GM19372 (cell line): ENCODE results near the gene SLC19A1.

Source experiments
- ATAC-seq: cut with Tn5 transposase; IDR thresholded peaks from one replicate; pipeline ENCODE4 v1.9.1; 2021; ENCODE audit warnings: mild to moderate bottlenecking, low read depth, moderate library complexity; ENCODE audit not compliant: unreplicated experiment

Gene SLC19A1

DNA sequence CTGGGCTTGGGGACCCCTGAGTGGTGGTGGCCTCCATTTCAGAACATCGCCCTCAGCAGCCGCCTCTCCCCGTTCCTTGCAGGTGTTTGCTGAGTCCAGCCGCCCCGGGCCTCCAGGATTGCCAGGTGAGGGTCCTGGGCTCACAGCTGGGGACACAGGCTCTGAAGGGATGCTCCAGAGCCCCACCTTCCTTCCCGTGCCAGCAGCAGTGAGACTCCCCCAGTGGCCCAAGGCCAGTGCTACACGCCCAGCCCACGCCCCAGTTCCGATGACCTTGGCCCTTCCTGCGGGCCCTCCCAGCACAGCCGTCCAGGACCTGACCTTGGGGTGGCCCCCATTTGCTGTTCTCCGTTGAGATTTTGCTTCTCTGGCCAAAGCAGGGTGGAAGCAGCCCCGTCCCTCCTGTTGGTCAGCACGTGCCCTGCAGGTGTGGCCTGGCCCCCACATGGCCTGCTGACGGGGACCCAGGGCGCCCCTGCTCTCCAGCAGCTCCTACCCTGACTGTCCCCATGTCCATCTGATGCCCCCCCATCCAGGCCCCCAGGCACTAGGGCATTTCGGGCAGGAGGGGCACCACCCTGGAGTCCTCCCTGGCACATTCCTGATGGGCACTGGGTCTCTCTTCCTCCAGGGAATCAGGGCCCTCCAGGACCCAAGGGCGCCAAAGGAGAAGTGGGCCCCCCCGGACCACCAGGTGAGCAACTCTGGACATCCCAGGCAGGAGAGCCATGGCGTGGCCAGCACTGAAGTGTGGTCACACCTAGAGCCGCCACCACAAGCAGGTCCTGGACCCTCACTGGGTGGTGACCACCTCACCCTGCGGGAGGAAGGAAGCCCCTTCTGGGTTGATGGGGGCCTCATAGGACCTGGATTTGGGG is 45.0 kb downstream of the SLC19A1 start:
- no peak for ATAC-seq

DNA sequence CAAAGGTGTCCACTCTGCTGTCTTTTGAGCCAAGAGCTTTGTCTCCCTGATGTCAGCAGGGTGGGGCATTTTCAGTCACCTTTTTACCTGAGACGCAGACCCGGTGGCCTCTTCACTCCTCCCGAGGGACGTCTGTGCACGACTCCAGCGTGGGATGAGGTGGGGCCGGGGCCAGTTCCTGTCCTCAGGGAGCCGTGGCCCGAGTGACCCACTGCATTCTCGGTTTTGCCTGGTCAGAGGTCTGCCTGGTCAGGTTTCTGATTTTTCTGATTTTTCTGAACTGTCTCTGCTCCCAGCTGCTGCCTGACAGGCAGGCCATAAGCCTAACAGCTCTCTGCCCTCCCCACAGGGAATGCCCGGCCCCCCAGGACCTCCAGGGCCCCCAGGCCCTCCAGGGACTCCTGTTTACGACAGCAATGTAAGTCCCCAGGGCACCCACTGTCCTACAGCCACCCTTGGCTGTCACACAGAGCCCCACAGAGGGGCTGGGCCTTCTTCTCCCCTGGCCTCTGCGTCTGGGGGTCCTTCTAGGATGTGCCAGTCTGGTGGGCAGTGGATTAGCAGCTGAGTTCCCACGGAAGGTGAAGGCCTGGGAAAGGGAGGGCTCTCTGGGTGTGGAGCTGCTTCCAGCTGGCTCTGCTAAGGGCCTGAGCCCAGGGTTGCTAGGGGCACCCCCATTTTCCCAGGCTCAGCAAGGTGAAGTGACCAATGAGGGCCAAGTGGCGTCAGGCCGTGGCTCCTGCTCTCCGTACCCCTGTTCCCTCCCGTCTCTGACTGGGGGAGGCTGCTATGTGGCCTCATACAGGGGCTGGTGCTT is 45.9 kb downstream of the SLC19A1 start:
- ATAC-seq = no peak

DNA sequence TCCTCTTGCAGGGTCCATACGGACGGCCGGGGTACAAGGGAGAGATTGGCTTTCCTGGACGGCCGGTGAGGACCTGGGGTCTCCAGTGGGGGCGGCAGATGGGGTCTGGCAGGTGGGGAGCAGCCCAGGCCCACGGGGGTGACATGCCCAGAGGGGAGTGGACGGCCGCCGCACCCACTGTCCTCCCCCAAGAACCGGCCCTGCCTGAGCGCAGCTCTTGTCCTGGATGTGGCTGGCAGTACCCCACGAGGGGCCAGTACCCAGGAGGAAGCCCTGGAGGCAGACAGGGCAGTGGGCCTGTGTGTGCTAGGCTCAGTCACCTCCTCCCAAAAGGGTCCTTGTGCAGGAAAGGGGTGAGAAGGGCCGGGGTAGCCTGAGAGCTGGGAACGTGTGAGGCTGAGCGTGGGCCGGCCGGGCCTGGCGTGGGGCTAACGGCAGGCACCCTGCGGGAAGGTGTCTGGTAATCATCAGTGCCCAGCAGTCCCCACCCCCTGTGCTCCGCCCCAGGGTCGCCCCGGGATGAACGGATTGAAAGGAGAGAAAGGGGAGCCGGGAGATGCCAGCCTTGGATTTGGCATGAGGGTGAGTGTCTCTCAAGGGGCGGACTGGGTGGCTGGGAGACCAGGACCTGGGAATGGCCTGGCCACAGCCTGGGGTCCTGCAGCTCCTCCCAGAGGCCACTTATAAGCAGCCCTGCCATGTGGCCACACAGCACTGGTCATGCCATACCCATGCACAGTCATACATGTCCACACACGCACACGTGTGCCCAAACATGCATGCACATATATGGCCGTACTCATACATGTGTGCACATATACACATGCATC is 47.2 kb downstream of the SLC19A1 start:
- no peak for ATAC-seq

DNA sequence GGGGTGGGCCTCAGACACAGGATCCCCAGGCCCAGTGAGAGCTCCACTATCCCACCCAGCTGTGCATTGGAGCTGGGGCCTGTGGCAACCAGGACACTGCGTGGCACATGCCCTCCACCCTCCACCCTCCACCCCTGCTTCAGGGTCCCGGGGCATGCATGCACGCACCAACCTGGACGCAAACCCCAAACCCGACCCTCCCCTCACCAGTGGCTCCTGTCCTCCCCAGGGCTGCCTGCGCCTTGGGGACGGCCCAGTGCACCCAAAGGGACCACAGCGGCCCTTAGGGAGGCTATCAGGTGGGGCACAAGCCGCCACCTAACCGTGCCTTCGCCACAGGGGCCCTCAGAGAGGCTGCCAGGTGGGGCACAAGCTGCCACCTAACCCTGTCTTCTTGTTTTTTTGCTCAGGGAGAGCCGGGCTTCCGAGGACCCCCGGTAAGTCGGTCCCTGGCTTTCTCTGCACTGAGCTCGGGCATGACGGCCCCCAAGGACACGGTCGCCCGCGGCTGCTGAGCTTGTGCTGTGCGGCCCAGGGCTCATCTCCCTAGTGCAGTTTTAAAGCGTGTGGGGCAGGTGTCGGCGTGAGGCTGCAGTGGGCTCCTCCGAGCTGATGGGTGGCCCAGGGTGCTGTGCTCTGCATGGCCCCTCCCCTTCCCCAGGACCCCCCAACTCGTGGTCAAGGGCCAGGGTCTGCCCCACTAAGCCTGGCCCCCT is 47.9 kb downstream of the SLC19A1 start:
- ATAC-seq = no peak

DNA sequence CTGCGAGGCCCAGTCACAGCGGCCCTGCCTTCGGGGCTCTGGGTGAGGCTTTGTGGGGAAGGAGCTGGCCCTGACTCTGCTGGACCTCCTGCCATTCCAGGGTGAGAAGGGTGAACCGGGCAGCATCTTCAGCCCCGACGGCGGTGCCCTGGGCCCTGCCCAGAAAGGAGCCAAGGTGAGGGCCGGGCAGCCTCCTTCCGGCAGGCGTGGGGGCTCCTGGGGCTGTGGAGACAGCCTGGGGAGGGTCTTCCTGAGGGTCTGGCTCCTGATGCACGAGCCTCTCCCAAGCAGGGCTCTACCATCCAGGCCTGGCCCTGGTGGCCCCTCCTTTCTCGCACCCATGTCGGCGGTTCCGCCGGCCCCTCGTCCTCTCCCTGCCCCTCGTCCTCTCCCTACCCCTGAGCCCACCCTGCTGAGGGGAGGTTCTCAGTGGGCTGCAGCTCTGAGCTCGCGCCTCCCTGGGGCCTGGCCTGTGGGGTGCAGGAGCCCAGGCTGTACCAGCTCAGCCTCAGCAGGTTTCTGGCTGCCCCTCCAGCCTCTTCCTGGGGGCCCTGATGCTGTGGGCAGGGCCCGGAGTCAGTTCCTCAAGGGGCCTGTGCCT is 48.7 kb downstream of the SLC19A1 start:
- no peak for ATAC-seq

DNA sequence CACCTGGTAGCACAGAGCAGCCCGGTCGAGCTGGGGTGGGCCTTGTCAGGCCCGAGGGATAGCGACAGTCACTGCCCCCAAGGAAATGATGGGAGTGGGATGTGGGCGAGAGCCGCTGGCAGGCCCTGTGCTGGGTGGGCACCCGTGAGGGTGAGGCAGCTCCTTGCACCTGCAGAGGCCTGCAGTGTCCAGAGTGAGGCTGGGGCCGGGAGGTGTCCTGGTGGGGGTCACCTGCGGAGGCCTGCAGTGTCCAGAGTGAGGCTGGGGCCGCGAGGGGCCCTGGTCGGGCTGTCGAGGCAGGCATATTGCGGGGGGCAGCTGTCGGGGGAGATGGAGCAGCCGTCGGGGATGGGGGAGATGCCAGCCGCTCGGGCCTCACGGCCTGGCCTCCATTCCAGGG is 49.5 kb downstream of the SLC19A1 start:
- no peak for ATAC-seq

DNA sequence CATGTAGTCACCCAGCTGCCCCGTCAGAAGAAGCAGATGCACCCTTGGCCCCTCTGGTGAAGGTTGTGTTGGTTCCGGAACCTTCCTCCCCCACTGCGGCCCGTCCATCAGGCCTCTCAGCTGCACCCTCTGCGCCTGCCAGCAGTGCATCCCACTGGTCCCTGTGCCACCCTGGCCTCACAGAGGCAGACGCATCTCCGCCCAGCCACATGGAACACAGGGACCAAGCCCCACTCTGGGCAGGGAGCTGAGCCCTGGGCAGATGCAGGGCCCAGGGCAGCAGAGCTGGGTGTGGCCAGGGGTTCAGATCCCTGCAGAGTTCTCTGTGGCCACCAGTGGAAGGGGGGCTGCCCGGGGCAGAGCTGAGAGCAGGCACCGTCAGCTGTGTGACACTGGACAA is 50.6 kb downstream of the SLC19A1 start:
- no peak for ATAC-seq

DNA sequence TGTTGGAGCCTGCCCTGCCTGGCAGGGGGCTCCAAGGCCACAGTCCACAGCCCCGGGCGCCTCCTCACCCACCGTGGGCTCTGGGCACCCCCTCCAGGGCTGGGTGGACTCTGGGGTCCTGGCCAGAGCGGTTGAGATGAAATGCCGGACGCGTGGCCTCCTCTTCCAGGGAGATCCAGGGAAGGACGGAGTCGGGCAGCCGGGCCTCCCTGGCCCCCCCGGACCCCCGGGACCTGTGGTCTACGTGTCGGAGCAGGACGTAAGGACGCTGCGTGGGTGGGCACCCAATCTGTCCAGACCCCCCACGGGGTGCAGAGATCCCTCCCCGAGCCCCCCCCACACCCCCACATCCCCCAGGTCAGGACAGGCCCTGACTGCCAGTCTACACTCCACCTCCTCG is 51.2 kb downstream of the SLC19A1 start:
- ATAC-seq = no peak

DNA sequence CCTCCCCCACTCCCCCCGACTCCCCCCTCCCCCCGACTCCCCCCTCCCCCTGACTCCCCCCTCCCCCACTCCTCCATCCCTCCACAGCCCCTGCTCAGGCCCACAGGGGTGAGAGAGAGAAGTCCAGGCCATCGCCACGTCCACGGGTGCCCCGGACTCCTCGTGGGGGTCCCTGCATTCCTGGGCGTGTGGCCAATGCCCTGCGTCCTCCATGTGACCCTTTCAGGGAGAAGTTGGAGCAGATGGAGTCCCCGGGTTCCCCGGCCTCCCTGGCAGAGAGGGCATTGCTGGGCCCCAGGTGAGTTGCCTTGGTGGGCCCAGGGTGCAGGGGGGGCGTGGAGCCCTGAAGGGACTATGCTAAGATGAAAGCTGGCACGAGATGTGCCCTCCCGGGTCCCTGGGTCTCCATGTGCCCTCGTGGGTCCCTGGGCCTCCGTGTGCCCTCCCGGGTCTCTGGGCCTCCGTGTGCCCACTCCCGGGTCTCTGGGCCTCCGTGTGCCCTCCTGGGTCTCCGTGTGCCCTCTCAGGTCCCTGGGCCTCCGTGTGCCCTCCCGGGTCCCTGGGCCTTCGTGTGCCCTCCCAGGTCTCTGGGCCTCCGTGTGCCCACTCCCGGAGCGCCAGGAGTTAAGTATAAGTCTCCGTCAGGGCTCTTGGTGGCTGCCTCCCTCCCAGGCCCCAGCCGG is 52.0 kb downstream of the SLC19A1 start:
- ATAC-seq = no peak

DNA sequence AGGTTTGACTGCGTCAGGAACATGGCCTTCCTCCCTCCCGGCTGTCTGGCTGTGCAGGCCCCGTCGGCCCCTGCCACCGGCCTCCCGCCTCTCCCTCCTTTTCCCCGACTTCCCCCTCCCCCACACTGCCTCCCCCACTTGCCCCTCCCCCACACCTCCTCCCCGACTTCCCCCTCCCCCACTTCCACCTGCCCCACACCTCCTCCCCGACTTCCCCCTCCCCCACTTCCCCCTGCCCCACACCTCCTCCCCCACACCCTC is 52.6 kb downstream of the SLC19A1 start:
- ATAC-seq = no peak

DNA sequence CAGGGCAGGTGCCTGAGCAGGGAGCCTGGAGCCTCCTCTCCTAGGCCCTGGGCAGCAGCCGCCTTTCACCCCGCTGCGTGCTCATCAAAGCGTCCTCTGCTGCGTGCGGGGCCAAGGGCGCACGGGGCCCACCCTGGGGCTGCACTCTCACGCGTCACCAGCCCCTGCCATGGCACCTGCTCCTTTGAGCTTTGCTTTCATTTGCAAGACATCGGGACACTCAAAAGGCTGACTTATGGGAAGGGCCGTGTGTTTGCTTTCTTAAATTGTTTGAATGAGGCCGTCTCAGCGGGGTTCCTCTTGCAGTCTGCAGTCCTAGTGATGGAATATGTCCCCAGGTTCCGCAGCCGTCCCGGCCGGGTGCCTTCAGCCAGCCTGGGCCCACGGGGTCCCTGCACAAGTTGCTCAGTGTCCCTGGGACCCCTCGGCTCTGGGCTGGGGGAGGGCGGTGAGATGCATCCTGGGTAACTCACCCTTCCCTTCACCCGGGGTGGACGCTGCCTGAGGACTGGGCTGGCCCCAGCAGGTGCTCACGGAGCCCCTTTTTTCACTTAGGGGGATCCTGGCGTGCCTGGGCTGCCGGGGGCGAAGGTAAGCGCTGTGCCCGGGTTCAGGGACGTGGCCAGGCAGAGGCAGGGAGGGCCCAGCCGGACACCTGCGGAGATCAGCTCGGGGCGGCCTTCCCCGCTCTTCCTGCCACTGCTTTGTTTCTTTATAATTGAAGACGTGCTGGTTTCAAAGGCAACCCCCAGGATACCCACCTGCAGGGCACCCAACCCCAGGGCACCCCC is 53.1 kb downstream of the SLC19A1 start:
- ATAC-seq = no peak

DNA sequence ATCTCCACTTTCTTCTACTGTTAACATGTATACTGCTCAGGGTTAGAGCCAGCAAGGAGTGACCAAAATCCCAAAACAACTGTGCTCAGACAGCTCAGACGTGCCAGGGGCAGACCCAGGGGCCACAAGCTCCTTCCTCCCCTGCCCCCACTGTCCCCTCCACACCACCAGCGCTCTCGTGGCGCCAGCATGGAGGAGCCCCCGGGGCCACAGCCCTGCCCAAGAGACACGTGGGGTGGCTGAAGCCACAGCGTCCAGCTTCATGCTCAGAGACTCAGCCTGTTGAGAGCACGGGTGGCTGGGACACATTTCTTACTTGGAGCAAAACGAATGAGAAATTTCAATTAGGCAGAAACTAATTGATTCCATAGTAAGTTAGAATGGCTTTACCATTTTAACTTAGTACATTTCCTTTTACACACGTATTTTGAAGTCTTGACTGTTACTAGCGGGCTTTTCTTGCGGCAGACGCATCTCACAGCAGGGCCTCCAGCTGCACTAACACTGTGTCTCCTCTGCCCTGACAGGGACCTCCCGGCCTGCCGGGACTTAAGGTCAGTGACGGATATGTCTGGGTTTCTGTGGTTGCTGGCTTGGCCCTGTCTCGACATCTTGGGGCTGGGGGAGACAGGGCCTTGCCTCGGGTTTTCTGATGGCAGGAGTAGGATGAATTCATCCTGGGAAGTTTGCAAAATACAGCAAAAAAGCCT is 54.2 kb downstream of the SLC19A1 start:
- ATAC-seq = no peak

DNA sequence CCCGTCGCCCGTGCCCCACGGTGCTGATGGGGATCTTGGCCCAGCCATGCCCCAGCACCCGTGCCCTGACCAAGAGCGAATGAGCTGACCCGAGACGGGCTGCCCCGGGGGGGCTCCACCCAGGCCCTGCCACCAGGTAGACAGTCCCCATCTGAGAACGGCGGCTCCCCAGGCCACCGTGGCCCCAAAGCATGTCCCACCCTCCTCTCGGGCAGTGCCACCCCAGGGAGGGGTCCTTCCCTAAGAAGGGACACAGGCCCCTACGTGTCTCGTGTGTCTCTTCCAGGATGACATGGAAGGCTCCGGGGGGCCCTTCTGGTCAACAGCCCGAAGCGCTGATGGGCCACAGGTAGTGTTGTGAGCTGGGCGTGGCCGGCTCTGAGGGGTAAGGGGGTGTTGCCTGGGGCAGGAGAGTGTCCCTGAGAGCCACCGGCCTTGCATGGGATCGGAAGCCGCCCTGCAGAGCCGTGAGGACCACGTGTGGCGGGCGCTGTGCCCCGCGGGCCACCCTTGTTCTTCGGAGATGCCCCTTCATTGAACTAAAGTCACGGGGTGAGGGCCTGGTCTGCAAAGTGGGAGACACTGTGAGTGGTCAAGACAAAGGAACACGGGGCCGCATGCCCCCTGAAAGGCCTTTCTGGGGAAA is 55.0 kb downstream of the SLC19A1 start:
- no peak for ATAC-seq

DNA sequence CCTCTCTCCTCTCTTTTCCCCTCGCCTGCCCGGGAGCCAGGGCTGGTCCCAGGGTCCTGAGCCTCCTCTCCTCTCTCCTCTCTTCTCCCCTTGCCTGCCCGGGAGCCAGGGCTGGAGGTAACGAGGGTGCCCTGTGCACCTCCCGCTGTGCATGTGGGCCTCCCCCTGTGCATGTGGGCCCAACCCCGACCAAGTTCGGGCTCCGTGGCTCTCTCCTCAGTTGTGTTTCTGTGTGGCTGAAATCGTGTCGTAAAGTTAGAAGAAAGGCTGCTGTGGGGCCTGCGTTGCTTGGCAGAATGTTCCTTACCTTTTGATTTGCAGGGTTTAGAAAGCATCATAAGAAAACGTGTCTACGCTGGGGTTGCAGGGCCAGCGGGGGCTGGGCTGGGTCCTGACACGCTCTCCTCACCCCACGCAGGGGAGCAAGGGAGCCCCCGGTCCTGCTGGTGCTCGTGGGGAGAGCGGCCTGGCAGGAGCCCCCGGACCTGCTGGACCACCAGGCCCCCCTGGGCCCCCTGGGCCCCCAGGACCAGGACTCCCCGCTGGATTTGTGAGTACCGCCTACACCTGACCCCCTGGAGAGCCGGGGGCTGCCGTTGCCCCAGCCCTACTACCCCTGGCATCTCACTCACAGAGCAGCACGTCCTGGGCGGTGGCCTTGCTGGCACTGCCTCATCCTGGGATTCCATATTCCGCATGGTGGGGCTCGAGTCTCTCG is 55.6 kb downstream of the SLC19A1 start:
- ATAC-seq = no peak

DNA sequence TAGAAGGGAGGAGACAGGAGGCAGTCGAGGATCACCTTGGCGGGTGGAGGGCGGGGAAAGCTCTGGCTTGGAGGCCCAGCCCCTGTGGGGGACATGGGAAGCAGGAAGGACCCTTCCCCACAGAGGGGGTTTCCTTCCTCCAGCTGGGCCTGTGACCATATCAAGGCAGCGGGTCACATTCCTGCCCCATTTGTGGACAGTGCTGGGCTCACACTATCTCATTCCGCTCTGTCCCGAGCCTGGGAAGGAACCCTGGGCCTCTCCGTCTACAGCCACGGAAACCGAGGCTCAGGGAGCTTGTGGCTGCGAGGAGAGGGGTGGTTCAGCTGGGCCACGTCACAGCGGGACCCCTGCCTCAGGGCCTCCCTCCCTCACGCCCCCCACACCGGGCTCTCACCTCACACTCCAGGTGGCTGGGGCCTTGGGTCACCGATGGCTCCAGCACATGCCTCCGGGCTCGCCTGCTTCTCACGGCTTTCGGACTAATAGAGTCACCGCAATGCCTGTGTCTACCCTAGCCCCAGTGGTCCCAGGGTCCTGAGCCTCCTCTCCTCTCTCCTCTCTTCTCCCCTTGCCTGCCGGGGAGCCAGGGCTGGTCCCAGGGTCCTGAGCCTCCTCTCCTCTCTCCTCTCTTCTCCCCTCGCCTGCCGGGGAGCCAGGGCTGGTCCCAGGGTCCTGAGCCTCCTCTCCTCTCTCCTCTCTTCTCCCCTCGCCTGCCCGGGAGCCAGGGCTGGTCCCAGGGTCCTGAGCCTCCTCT is 56.4 kb downstream of the SLC19A1 start:
- ATAC-seq = no peak

DNA sequence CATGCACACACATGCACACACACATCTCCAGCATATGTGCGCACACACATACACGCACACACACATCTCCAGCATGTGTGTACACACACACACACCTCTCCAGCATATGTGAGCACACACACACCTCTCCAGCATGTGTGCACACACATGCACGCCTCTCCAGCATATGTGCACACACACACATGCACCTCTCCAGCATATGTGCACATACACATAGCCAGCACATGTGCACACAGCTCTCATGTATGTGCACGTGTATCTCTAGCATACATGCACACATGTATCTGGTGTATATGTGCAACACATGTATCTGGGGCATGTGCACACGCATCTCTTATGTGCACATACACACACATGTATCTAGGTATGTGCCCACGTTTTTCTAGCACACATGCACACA is 57.9 kb downstream of the SLC19A1 start:
- ATAC-seq = no peak
